GM21576 (cell line): Measurements from ENCODE around the gene DENND1A.

Experiments used
- ATAC-seq: cut with Tn5 transposase; IDR thresholded peaks from one replicate; pipeline ENCODE4 v1.9.1; 2021; ENCODE audit warnings: mild to moderate bottlenecking, moderate library complexity; ENCODE audit not compliant: unreplicated experiment

The DENND1A gene

DNA sequence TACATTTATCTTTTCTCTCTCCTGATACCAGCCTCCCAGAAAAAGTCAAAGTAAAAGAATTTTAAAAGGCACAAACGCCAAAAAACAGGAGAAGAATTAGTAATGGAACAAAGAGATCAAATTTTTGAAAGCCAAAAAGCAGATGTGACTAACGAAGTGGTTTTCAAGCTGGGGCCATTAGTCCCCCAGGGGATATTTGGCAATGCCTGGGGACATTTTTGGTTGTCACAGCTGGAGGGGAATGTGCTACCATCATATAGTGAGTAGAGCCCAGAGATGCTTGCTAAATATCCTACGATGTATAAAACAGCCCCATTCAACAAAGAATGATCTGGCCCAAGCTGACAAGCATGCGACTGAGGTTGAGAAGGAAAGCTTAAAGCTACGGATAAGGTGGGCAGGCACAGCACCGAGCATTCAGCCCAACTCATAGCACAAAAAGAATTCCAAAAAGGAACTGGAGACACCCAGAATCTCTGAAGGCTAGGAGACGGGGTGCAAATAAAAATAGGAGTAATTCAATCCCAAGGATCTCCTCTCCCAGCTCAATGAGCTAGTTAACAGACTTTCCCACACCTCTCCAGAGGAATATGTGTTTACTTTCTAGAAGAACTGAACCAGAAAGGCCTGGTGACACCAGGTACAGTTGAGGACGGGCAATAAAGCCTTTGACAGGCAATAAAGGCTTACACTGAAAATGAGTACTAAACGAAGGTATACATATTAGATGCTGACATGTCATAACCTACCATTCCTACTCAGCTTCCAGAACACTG is 269.0 kb downstream of the DENND1A start:
- ATAC-seq = no peak

- ATAC-seq = no peak
Measured at GRCh38 chr9:123659358-123659757, 270.6 kb downstream of the DENND1A start.

GRCh38 chr9:123658792-123659191 is 271.1 kb downstream of the DENND1A start:
- no peak for ATAC-seq

DNA sequence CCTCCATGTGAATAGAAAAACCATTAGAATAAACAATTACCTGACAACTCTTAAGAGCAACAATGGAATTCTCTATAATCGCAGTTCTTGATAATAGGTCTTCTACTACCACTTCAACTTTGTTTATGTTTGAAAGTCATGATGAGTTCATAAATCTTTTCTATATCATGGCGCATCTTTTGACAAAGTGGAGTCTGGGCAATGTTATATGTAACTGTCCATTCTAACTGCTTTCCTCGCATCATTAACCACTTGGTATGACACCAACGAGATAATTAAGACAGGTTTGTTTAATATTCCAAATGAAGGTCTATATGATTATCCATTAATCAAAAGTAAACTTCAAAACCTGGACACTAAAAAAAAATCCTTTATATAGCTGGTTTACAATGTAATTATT is 272.0 kb downstream of the DENND1A start:
- ATAC-seq = no peak

DNA sequence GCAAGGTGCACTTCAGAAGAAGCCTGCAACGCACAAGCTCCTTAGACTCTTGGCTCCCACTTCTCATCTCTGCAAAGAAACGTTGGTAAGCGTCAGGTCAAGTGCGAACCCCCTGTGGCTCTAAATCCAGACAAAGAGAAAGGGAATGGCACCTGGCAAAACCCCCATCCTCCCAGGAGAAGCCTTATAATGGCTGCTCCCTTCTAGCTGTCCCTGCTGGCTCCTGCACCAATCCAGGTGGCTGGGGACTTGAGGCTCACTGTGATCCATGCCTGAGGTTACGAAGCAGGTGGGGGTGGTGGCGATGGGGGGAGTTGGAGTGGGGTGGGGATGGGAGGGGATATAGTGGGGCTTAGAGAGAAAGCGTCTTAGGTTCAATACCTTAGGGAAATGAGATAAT is 272.8 kb downstream of the DENND1A start:
- ATAC-seq = no peak

GRCh38 chr9:123656565-123656964 is 273.4 kb downstream of the DENND1A start:
- ATAC-seq = no peak

DNA sequence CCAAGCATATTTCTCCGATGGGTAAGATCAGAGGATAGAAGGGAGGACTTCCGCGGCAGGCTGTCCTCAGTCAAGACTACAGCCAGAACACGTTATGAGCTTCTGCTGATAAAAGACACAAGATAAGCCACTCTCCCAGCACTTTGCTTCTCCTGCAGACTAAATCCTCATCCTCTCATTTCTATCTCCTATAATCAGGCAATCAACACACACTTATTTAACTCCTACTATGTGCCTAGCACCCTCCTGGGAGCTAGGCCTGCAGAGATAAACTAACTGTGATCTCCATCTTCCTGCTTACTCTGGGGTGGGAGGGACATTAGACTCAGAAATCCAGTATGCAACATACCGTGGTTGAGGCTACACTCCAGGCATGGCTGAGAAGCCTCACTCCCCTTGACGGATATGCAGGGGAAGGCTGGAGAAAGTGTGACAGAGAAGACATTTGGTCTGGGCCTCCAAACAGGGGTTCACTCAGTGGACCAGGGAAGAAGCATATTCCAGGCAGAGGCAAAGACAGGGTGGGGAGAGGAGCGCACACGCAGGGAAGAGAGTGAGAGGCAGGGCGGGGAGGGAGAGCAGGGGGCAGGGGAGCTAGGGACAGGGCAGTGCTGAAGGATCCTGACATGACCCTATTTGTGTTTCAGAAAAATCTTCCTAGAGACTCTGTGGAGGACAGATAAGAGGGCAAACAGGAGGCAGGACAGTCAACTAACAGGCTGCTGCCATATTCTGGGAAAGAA is 274.1 kb downstream of the DENND1A start:
- no peak for ATAC-seq

GRCh38 chr9:123654994-123655637 is 274.8 kb downstream of the DENND1A start:
- no peak for ATAC-seq

GRCh38 chr9:123654218-123654993 is 275.5 kb downstream of the DENND1A start:
- ATAC-seq = no peak

- ATAC-seq = no peak
Measured at GRCh38 chr9:123652416-123652815, 277.5 kb downstream of the DENND1A start.

GRCh38 chr9:123651871-123652270 is 278.1 kb downstream of the DENND1A start:
- ATAC-seq = no peak

- no peak for ATAC-seq
Measured at GRCh38 chr9:123651273-123651672, 278.7 kb downstream of the DENND1A start.

DNA sequence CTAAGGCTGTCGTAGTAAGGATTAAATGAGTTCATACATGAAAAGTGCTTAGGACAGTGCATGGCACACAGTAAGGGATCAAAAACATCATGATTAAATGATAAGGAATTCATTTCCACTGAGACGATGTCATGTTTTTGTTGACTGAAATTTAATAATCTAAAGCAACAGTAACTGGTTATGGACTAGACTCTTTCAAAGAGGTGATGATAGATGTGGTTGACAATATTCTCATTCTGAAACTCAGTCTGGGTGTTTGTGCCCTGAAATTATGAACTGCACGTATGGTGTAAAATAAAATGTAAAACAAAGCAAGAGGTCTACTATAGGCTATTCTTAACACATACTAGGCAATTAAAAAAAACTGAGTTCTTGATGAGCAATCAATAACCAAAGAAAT is 280.0 kb downstream of the DENND1A start:
- ATAC-seq = no peak

DNA sequence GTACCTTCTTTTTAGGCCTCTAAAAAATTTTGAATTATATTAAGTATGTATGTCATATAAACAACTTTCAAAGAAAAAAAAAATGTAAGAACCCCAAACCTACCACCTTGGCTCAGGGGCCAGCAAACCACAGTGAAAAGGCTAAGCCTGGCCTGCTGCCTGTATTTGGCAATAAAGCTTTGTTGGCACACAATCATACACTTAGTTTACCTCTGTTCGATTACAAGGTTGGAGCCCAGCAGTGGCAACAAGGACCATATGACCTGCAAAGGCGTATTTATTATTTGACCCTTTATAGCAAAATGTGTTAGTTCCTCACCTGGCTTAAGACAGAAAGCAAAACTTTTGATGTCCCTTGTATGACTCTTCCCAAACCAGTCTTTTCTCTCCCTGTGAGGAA is 282.8 kb downstream of the DENND1A start:
- ATAC-seq = no peak

DNA sequence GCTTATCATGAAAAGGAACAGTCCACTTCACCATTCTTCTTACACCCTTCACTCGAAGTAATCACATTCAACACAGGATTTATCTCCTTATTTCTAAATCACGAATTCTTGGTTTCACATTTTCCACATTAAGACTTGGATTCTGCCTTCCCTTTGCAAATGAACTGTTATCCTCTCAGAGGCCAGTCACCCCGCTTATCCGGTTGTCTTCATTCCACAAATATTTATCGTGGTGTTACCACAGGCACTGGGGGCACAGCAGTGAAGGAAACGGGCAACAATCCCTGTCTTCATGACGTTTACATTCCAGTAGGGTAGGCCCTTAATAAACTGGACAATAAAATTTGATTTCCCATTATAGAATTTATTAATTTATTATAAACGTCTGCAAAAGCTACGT is 284.2 kb downstream of the DENND1A start:
- ATAC-seq = no peak

DNA sequence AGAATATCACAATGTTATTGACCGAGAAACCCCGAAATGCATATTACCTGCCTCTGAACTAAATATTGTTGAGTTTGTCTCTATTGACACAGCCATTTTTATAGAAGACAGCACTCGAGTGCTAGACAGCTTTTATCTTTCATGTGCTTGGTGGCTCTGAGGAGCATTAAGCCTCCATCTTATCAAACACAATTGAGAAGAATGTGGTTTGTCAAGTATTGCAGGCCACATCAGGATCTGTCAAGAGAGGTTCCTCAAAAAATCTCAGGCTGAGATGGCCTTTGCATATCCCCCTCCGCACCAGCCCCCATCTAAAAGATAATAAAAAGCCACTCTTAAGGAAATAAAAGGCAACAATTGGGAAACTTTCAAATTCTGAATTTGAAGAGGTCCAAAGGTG is 284.8 kb downstream of the DENND1A start:
- no peak for ATAC-seq

DNA sequence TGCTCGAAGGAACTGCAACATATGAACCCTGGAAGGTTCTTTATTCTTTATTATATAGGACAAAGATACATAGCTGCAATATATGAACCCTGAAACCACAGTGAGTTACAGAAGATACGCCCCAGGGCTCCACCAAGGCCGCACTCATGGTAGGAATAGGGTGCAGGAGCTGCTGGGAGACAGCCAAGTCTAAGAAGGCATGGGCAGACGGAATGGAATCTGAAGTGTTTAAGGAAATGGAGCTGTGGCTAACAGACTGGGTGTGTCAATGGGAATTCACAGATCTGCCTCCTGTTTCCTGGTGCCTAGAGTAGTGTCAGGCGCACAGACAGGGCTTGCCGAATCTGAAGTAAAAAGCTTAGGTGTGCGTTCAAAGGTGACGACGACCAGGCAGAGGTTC is 286.4 kb downstream of the DENND1A start:
- ATAC-seq = no peak

- ATAC-seq = no peak
Measured at GRCh38 chr9:123642291-123643278, 287.3 kb downstream of the DENND1A start.

- ATAC-seq = no peak
Measured at GRCh38 chr9:123640792-123641222, 289.1 kb downstream of the DENND1A start.

GRCh38 chr9:123639743-123640142 is 290.2 kb downstream of the DENND1A start:
- ATAC-seq = no peak
